Glutamatergic neuron (in vitro differentiated cells): Measurements from ENCODE around the gene MBTPS1. TPM values are rescaled to one million over a fixed set of nuclear protein-coding genes. Genes with fewer than 3 reads are reported as not detected.

ENCODE experiments used
- DNase-seq: peaks from one replicate; pipeline ENCODE4 v3.0.0; 2022
- H3K27ac Mint-ChIP-seq: one replicate; pipeline ENCODE4 v1.8.0; 2020; ENCODE audit warnings: mild to moderate bottlenecking, mixed read lengths, inconsistent platforms; ENCODE audit not compliant: unreplicated experiment
- H3K27me3 Mint-ChIP-seq: one replicate; pipeline ENCODE4 v1.8.0; 2020; ENCODE audit warnings: mild to moderate bottlenecking, moderate library complexity, mixed read lengths, inconsistent platforms; ENCODE audit not compliant: unreplicated experiment
- H3K36me3 Mint-ChIP-seq: one replicate; pipeline ENCODE4 v1.8.0; 2020; ENCODE audit warnings: mild to moderate bottlenecking, mixed read lengths, inconsistent platforms; ENCODE audit not compliant: unreplicated experiment
- H3K4me1 Mint-ChIP-seq: one replicate; pipeline ENCODE4 v1.8.0; 2020; ENCODE audit warnings: mild to moderate bottlenecking, low read depth, mixed read lengths, inconsistent platforms; ENCODE audit not compliant: unreplicated experiment
- H3K4me3 Mint-ChIP-seq: one replicate; pipeline ENCODE4 v1.8.0; 2020; ENCODE audit warnings: mild to moderate bottlenecking, mixed read lengths, inconsistent platforms; ENCODE audit not compliant: unreplicated experiment
- H3K9me3 Mint-ChIP-seq: one replicate; pipeline ENCODE4 v1.8.0; 2020; ENCODE audit warnings: mild to moderate bottlenecking, moderate library complexity, mixed read lengths, inconsistent platforms; ENCODE audit not compliant: unreplicated experiment
- CTCF ChIP-seq: fragments of 200-600 bp; sonication (generic); IDR thresholded peaks from one replicate; pipeline ENCODE4 v1.5.0; 2021; ENCODE audit not compliant: partially characterized antibody, unreplicated experiment
- total RNA-seq: library from RNA; stranded (reverse); fragmentation: NEBNext Ultra II Directional; extraction: Animal tissue kit (Norgen Biotek cat#: 25700); gene quantifications from one replicate; pipeline ENCODE4 v1.2.1, GENCODE V29; 2021; ENCODE audit not compliant: unreplicated experiment

The MBTPS1 gene
- total RNA-seq, 1 donor from 2014 or later: 105 TPM

- Mint-ChIP-seq H3K36me3 (peaks cover 6% of the 10 kb centered on the region), H3K4me1 (peaks cover 49% of the 10 kb centered on the region), H3K27ac (no peak overlapping the region), H3K4me3 (no peak overlapping the region), H3K27me3 (peaks cover 2% of the 10 kb centered on the region), H3K9me3 (peaks cover 13% of the 10 kb centered on the region)
- TF ChIP-seq CTCF: no peak
- no peak for DNase-seq
Measured at GRCh38 chr16:84059946-84060901, 56.5 kb downstream of the MBTPS1 start.

- Mint-ChIP-seq H3K27me3 (peaks cover 2% of the 10 kb centered on the region), H3K27ac (no peak overlapping the region), H3K4me1 (peaks cover 46% of the 10 kb centered on the region), H3K9me3 (peaks cover 13% of the 10 kb centered on the region), H3K4me3 (no peak overlapping the region), H3K36me3 (peaks cover 8% of the 10 kb centered on the region)
- no peak for TF ChIP-seq CTCF
- no peak for DNase-seq
Measured at GRCh38 chr16:84059111-84059510, 57.6 kb downstream of the MBTPS1 start.

GRCh38 chr16:84058664-84059063 lies 58.1 kb downstream of the MBTPS1 start:
- peaks cover 2% of the 10 kb centered on the region for H3K27me3 Mint-ChIP-seq

GRCh38 chr16:84058211-84058610 lies 58.5 kb downstream of the MBTPS1 start:
- DNase-seq: no peak
- peaks cover 37% of the 10 kb centered on the region for H3K4me1 Mint-ChIP-seq
- peak overlapping the region; percentile 70 for H3K27ac Mint-ChIP-seq
- H3K36me3 Mint-ChIP-seq: peaks cover 16% of the 10 kb centered on the region
- no peak for TF ChIP-seq CTCF
- H3K4me3 Mint-ChIP-seq: no peak overlapping the region
- peaks cover 2% of the 10 kb centered on the region for H3K27me3 Mint-ChIP-seq
- H3K9me3 Mint-ChIP-seq: peaks cover 11% of the 10 kb centered on the region

More at GRCh38 chr16:84058664-84059063, 58.1 kb downstream of the MBTPS1 start:
- Mint-ChIP-seq H3K9me3 (peaks cover 13% of the 10 kb centered on the region), H3K4me1 (peaks cover 41% of the 10 kb centered on the region), H3K27ac (peak overlapping the region; percentile 49), H3K36me3 (peaks cover 12% of the 10 kb centered on the region), H3K4me3 (no peak overlapping the region)
- no peak for DNase-seq
- no peak for TF ChIP-seq CTCF

- Mint-ChIP-seq H3K27ac (no peak overlapping the region), H3K27me3 (peaks cover 11% of the 10 kb centered on the region), H3K9me3 (peaks cover 10% of the 10 kb centered on the region), H3K4me1 (peaks cover 41% of the 10 kb centered on the region), H3K4me3 (no peak overlapping the region), H3K36me3 (peaks cover 21% of the 10 kb centered on the region)
- no peak for DNase-seq
- TF ChIP-seq CTCF: no peak
Measured at GRCh38 chr16:84056933-84057332, 59.8 kb downstream of the MBTPS1 start.
